ENCODE data around the gene VAMP8.

Gene VAMP8

DNA sequence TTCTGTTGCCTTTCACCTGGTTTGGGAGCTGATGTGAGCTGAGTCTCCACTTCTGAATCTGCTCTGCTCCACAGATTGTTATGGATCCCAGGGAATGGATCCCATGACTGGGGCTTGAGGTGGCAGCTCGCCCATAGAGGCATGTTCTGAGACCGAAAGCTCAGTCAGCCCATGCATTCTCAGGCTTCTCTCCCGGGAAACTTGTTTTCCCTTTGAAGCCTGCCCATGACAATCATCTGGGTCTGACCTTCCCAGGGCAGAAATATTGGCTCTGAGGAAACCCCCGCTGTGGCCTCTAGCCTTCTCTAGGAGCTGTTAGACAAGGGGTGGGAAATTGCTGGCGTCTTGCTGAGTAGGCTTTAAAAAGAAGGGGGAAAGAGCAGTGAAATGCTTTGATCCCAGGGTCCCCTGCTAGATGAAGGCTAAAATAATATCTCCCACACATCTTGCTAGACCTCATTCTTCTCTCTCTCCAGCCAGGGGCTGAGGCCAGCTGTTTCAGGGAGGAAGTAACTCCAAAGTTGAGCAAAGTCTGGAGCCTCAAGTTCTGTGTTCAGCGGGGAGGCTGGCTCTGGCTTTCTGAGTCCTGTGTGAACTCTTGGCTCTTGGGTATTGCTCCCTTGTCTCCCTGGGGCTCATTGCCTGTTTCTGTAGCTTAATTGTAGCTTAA, 2.0 kb downstream of the VAMP8 start:
- ATAC-seq (ENCODE audit: low read depth): no peak
- TF ChIP-seq, protein P1, sequence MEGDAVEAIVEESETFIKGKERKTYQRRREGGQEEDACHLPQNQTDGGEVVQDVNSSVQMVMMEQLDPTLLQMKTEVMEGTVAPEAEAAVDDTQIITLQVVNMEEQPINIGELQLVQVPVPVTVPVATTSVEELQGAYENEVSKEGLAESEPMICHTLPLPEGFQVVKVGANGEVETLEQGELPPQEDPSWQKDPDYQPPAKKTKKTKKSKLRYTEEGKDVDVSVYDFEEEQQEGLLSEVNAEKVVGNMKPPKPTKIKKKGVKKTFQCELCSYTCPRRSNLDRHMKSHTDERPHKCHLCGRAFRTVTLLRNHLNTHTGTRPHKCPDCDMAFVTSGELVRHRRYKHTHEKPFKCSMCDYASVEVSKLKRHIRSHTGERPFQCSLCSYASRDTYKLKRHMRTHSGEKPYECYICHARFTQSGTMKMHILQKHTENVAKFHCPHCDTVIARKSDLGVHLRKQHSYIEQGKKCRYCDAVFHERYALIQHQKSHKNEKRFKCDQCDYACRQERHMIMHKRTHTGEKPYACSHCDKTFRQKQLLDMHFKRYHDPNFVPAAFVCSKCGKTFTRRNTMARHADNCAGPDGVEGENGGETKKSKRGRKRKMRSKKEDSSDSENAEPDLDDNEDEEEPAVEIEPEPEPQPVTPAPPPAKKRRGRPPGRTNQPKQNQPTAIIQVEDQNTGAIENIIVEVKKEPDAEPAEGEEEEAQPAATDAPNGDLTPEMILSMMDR (IDR thresholded peaks at IDR 0.05; ENCODE audit: poor library complexity, severe bottlenecking): no peak
- Histone ChIP-seq H3K4me1 (ENCODE audit: insufficient read depth, poor library complexity, severe bottlenecking) (peaks cover 12% of the 10 kb centered on the region), H3K4me3 (ENCODE audit: severe bottlenecking) (no peak overlapping the region), H3K27me3 (ENCODE audit: insufficient read depth, poor library complexity, severe bottlenecking) (no peaks in the 10 kb centered on the region), H3K27ac (ENCODE audit: poor library complexity, severe bottlenecking) (no peak overlapping the region), H3K9me3 (ENCODE audit: severe bottlenecking) (no peaks in the 10 kb centered on the region), H3K36me3 (ENCODE audit: low read depth) (peaks cover 18% of the 10 kb centered on the region)
- DNase-seq (ENCODE audit: low spot score): no peak

DNA sequence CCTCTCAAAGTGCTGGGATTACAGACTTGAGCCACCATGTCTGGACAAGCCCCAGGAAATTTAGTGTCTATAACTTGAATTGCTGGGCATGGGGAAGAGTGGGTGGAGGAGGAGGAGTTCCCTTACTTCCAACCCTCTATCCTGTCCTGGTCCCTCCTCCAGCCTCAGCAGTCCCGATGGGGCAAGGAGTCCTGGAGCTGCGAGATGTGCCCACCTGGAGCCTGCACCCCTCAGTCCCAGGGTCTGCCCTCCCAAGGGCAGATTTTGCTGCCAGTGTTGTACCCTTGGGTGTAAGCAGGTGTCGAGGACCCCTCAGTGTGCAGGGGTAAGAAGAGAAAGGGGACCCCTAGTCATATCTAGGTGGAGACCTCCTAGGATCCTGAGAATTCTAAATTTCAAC, 2.8 kb downstream of the VAMP8 start:
- Histone ChIP-seq H3K9me3 (ENCODE audit: severe bottlenecking) (no peaks in the 10 kb centered on the region), H3K36me3 (ENCODE audit: low read depth) (peaks cover 18% of the 10 kb centered on the region), H3K4me3 (ENCODE audit: severe bottlenecking) (no peak overlapping the region), H3K27ac (ENCODE audit: poor library complexity, severe bottlenecking) (no peak overlapping the region), H3K4me1 (ENCODE audit: insufficient read depth, poor library complexity, severe bottlenecking) (peaks cover 18% of the 10 kb centered on the region), H3K27me3 (ENCODE audit: insufficient read depth, poor library complexity, severe bottlenecking) (no peaks in the 10 kb centered on the region)
- TF ChIP-seq, protein P1 (IDR thresholded peaks at IDR 0.05; ENCODE audit: poor library complexity, severe bottlenecking): no peak
- no peak for DNase-seq (ENCODE audit: low spot score)
- ATAC-seq (ENCODE audit: low read depth): no peak

DNA sequence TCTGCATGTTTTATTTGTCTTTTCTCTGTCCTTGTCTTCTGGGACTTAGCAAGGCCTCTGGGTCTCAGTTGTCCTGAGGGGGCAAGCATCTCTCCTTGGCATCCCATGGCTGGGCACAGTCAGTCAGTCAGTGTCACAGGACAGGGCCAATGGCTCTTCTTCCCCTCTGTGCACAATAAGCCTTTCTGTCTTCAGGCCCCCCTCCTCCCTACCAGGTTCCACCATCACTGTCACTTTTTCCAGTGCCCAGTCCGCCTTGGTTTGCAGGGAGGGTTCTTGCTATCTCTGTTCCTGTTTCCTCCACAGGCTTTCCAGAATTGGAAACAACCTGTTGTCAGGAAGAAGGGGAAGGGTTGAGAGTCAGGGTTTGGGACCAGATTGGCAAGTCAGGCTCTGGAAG, 5.1 kb downstream of the VAMP8 start:
- H3K4me3 ChIP-seq (ENCODE audit: severe bottlenecking): no peak overlapping the region
- H3K27me3 ChIP-seq (ENCODE audit: insufficient read depth, poor library complexity, severe bottlenecking): no peaks in the 10 kb centered on the region
- ATAC-seq (ENCODE audit: low read depth) (no peak), DNase-seq (ENCODE audit: low spot score) (no peak)
- peaks cover 23% of the 10 kb centered on the region for H3K4me1 ChIP-seq (ENCODE audit: insufficient read depth, poor library complexity, severe bottlenecking)
- no peaks in the 10 kb centered on the region for H3K9me3 ChIP-seq (ENCODE audit: severe bottlenecking)
- H3K36me3 ChIP-seq (ENCODE audit: low read depth): peaks cover 18% of the 10 kb centered on the region
- TF ChIP-seq, protein P1 (IDR thresholded peaks at IDR 0.05; ENCODE audit: poor library complexity, severe bottlenecking): no peak
- no peak overlapping the region for H3K27ac ChIP-seq (ENCODE audit: poor library complexity, severe bottlenecking)

DNA sequence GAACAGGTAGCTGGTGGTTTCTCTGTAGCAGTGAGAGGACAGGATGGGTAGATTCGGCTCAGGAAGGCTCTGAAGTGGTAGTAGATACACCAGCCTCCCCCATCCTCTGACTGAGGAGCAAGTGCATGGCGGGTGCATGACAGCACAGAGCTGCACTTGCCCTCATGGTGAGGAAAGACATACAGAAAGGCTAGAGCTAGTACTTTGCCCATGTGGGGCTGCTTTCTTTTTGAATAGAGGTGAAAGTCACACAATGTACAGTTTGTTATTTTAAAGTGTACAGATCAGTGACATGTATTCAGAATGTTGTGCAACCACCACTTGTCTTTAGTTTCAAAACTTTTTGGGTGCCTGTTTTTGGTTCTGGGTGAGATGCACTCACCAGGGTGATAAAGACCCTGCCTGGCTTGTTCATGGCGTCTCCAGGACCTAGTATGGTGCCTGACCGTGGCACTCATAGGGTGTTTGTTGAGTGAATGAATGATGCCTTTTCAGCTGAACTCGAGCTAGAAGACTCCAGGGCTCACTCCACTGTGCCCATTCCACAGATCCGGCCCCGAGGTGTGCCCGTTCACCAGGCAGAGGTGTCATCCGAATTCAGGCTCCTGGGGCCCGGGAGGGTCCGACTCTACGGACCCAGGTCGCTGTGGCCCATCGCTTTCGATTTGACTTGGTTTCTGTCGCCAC, 6.4 kb downstream of the VAMP8 start:
- ATAC-seq (ENCODE audit: low read depth) (no peak), DNase-seq (ENCODE audit: low spot score) (no peak)
- Histone ChIP-seq H3K9me3 (ENCODE audit: severe bottlenecking) (no peaks in the 10 kb centered on the region), H3K27me3 (ENCODE audit: insufficient read depth, poor library complexity, severe bottlenecking) (no peaks in the 10 kb centered on the region), H3K27ac (ENCODE audit: poor library complexity, severe bottlenecking) (peak overlapping the region; percentile 69), H3K36me3 (ENCODE audit: low read depth) (peaks cover 18% of the 10 kb centered on the region), H3K4me1 (ENCODE audit: insufficient read depth, poor library complexity, severe bottlenecking) (peaks cover 17% of the 10 kb centered on the region), H3K4me3 (ENCODE audit: severe bottlenecking) (no peak overlapping the region)
- TF ChIP-seq, protein P1 (IDR thresholded peaks at IDR 0.05; ENCODE audit: poor library complexity, severe bottlenecking): no peak

DNA sequence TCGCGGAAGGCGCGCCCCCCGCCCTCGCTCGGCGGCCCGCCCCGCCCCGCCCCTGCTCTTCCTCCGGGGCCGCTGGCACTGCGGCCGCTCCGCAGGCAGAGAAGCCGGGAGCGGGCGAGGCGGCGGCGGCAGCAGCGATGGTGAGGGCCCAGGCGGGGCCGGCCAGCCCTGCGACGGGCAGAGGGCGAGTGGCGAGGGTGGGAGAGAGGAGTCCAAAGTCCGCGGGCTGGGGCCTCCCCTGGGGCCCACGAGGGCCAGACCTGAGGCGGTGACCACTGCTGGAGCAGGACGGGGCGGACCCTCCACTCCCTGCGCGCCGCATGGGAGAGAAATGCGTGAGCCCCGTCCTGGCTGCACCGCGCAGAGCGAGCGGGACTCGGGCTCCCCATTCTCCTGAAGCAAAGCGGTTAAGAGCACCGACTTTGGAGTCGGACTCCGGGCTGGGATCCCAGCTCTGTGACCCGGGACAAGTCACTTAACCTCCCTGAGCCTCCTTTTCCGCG, 7.0 kb downstream of the VAMP8 start, which contains the start of gene VAMP5:
Gene VAMP5 (plus strand): TSS at position 78 of the 503 bp plus-strand sequence. CDS start 60 bp downstream, at position 138.
- Histone ChIP-seq H3K36me3 (ENCODE audit: low read depth) (peaks cover 13% of the 10 kb centered on the region), H3K27me3 (ENCODE audit: insufficient read depth, poor library complexity, severe bottlenecking) (no peaks in the 10 kb centered on the region), H3K9me3 (ENCODE audit: severe bottlenecking) (no peaks in the 10 kb centered on the region), H3K4me3 (ENCODE audit: severe bottlenecking) (peak within 1 kb of the TSS; percentile 17), H3K4me1 (ENCODE audit: insufficient read depth, poor library complexity, severe bottlenecking) (peaks cover 15% of the 10 kb centered on the region), H3K27ac (ENCODE audit: poor library complexity, severe bottlenecking) (peak within 1 kb of the TSS; percentile 69)
- TF ChIP-seq, protein P1 (IDR thresholded peaks at IDR 0.05; ENCODE audit: poor library complexity, severe bottlenecking): no peak
- DNase-seq (ENCODE audit: low spot score) (no peak), ATAC-seq (ENCODE audit: low read depth) (peak; percentile 10; the same call in 1 of the 3 replicates)

Data from RWPE2 (cell line).